ENCODE measurements around the gene LMO7.
A peak's percentile ranks its signal among the peaks of the same experiment; 100 is the strongest.

Gene LMO7

DNA sequence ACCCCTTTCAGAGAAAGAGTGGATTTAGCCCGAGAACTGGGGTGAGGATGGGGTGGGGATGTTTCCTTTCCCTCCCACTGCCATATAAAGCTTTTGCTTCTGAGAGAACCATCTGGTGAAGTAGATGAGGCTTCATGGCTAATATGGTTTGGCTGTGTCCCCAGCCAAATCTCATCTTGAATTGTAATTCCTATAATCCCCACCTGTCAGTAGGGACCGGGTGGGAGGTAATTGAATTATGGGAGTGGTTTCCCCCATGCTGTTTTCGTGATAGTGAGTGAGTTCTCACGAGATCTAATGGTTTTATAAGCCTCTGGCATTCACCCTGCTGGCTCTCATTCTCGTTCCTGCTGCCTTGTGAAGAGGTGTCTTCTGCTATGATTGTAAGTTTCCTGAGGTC is 270.9 kb downstream of the LMO7 start:
- peak; percentile 61 to 78 for DNase-seq

DNA sequence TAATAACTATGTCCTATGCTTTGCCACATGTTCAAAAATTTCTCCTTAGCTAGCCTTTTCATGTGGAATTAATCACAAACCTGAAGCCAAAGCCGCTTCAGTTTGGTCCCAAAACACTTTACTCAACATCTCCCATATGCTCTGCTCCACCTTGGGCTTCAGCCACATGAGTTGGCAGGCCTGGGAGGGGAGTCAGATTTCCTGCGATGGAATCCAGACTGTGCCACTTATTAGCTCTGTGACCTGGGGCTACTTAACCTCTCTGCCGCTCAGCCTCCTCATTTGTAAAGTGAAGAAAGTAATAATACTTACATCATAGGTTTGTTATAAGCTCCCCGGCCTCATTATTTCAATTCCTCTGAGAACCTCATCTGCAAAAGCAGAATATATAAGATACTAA is 272.0 kb downstream of the LMO7 start:
- peak; percentile 46 to 71 for DNase-seq

All from NCI-H524 (cell line).